Measurements from ENCODE around the gene KLHL12.

The KLHL12 gene

DNA sequence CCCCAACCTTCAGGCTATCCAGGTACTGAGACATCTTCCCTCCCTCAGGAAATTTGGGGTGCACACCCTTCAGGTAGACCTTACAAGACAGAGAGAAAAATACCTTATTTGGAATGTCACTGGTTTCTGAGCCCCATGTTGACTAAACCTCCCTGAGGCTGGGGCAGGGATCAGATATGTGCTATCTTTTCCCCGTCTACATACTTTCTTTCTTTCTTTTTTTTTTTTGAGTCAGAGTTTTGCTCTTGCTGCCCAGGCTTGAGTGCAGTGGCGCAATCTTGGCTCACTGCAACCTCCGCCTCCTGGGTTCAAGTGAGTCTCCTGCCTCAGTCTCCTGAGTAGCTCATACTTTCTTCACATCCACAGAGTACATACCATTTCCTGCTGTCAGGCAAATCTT, 38.4 kb upstream of the KLHL12 start:
- Histone ChIP-seq H2AK5ac (ENCODE audit: low read length, severe bottlenecking) (no peak overlapping the region), H3K9me3 (ENCODE audit: control insufficient read depth, low read length) (no peaks in the 10 kb centered on the region), H3K18ac (ENCODE audit: low read depth in 1 of 2, low read length in 2 of 2) (no peak overlapping the region), H3K9ac (ENCODE audit: low read length) (no peak overlapping the region), H2BK12ac (ENCODE audit: low read length in 2 of 2) (no peak overlapping the region), H3K4me3 (ENCODE audit: insufficient read depth in 1 of 2, low read depth in 1 of 2, low read length in 2 of 2) (no peak overlapping the region), H3K4ac (ENCODE audit: low read depth in 1 of 2, low read length in 2 of 2) (no peak overlapping the region), H2BK120ac (ENCODE audit: low read depth, low read length) (no peak overlapping the region), H4K91ac (ENCODE audit: low read length) (no peak overlapping the region), H2BK15ac (ENCODE audit: low read depth, poor library complexity, severe bottlenecking) (no peak overlapping the region), H3K79me1 (replicated peaks; ENCODE audit: low read length, poor library complexity, severe bottlenecking) (peaks cover 16% of the 10 kb centered on the region), H3K27me3 (ENCODE audit: control insufficient read depth in 1 of 2, insufficient read depth in 1 of 2, low read length in 2 of 2) (no peaks in the 10 kb centered on the region), H3K27ac (ENCODE audit: low read length, poor library complexity, severe bottlenecking) (no peak overlapping the region), H3K4me2 (ENCODE audit: low read length, poor library complexity, severe bottlenecking) (no peak overlapping the region), H4K8ac (ENCODE audit: low read length) (no peak overlapping the region), H3K36me3 (ENCODE audit: control insufficient read depth in 1 of 2, insufficient read depth in 2 of 2, low read depth in 1 of 2, low read length in 2 of 2) (peaks cover 23 to 47% of the 10 kb centered on the region in 2 experiments), H2AFZ (ENCODE audit: low read depth, low read length) (no peak overlapping the region), H3K14ac (ENCODE audit: low read length in 2 of 2) (no peak overlapping the region), H2BK5ac (ENCODE audit: low read depth, low read length, poor library complexity, severe bottlenecking) (no peak overlapping the region), H3K4me1 (ENCODE audit: control insufficient read depth, insufficient read depth, low read depth, low read length) (peaks cover 11% of the 10 kb centered on the region), H3K23ac (ENCODE audit: low read length in 2 of 2) (no peak overlapping the region)
- WGBS, result 84% methylated on average over 3 of the region's 3 CpGs
- no peak for DNase-seq

DNA sequence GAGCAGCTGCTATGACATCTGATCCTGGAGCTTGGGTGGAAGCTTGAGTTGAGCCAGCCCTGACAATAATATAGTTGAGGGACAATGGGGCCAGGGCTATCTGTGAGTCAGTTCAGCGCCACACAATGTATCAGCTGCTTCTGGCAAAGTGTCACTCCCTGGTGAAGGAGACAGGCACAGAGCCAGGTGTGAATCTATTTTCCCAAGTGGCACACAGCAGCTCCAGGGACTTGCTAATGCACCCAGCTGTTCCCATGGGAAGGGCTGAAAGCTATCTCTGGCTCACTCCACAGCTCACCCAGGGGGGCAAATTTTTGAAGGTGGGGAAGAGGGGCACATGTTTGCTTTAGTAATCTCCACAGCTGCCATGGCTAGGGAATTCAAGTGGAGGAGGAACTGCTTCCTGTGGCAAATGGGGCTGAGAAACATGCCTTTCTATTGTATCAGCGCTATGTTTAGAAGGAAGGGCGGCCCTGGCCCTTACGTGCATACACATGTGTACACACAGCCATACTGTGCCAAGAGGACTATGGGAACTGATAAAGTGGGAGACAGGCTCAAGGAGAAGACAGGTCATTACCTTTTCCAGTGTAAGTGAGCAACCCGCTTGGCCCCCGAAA, 37.9 kb upstream of the KLHL12 start:
- Histone ChIP-seq H4K91ac (ENCODE audit: low read length) (no peak overlapping the region), H2BK5ac (ENCODE audit: low read depth, low read length, poor library complexity, severe bottlenecking) (no peak overlapping the region), H2AK5ac (ENCODE audit: low read length, severe bottlenecking) (no peak overlapping the region), H2BK120ac (ENCODE audit: low read depth, low read length) (no peak overlapping the region), H2AFZ (ENCODE audit: low read depth, low read length) (no peak overlapping the region), H4K8ac (ENCODE audit: low read length) (no peak overlapping the region), H3K79me1 (replicated peaks; ENCODE audit: low read length, poor library complexity, severe bottlenecking) (peaks cover 16% of the 10 kb centered on the region), H3K4me3 (ENCODE audit: insufficient read depth in 1 of 2, low read depth in 1 of 2, low read length in 2 of 2) (no peak overlapping the region), H3K18ac (ENCODE audit: low read depth in 1 of 2, low read length in 2 of 2) (no peak overlapping the region), H3K4ac (ENCODE audit: low read depth in 1 of 2, low read length in 2 of 2) (no peak overlapping the region), H2BK15ac (ENCODE audit: low read depth, poor library complexity, severe bottlenecking) (no peak overlapping the region), H3K4me1 (ENCODE audit: control insufficient read depth, insufficient read depth, low read depth, low read length) (peaks cover 11% of the 10 kb centered on the region), H3K9me3 (ENCODE audit: control insufficient read depth, low read length) (no peaks in the 10 kb centered on the region), H3K27me3 (ENCODE audit: control insufficient read depth in 1 of 2, insufficient read depth in 1 of 2, low read length in 2 of 2) (no peaks in the 10 kb centered on the region), H2BK12ac (ENCODE audit: low read length in 2 of 2) (no peak overlapping the region), H3K36me3 (ENCODE audit: control insufficient read depth in 1 of 2, insufficient read depth in 2 of 2, low read depth in 1 of 2, low read length in 2 of 2) (peaks cover 23 to 47% of the 10 kb centered on the region in 2 experiments), H3K27ac (ENCODE audit: low read length, poor library complexity, severe bottlenecking) (no peak overlapping the region), H3K4me2 (ENCODE audit: low read length, poor library complexity, severe bottlenecking) (no peak overlapping the region), H3K23ac (ENCODE audit: low read length in 2 of 2) (no peak overlapping the region), H3K14ac (ENCODE audit: low read length in 2 of 2) (no peak overlapping the region), H3K9ac (ENCODE audit: low read length) (no peak overlapping the region)
- DNase-seq, result peak; percentile 45
- WGBS, result 79% methylated on average over 6 of the region's 6 CpGs

DNA sequence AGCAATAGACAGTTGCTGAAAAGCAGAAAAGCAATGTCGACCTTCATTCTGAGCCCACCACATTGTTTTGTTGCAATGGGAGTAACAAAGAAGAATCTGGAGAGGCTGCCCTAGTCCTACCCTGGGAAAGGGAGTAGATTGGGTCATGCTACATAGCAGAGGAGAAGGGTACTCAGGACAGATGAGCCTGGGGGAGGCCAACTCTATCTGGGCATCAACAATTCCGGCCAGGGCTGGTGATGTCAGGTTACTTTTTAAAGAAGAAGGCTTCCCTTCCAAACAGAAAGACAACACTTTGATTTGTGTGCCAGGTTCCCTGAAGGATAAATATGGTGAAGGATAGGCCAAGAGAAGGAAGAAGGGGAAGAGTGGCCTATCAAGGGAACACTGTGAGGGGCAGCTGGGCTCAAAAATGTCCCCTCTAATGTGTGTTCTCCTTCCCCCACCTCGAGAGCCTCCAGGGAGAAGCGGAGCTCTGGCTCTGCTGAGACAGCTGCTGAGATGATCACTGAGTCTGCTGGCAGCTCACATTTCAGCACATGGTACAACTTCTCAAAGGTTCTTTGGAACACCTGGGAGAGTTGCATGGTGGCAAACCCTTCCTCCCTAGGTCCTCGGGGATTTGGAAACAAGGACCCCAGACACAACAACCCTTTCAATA, 34.3 kb upstream of the KLHL12 start:
- Histone ChIP-seq H3K79me1 (replicated peaks; ENCODE audit: low read length, poor library complexity, severe bottlenecking) (peaks cover 14% of the 10 kb centered on the region), H4K8ac (ENCODE audit: low read length) (no peak overlapping the region), H3K36me3 (ENCODE audit: control insufficient read depth in 1 of 2, insufficient read depth in 2 of 2, low read depth in 1 of 2, low read length in 2 of 2) (peaks cover 23 to 47% of the 10 kb centered on the region in 2 experiments), H2AFZ (ENCODE audit: low read depth, low read length) (no peak overlapping the region), H3K9me3 (ENCODE audit: control insufficient read depth, low read length) (no peaks in the 10 kb centered on the region), H3K4ac (ENCODE audit: low read depth in 1 of 2, low read length in 2 of 2) (no peak overlapping the region), H3K4me2 (ENCODE audit: low read length, poor library complexity, severe bottlenecking) (no peak overlapping the region), H3K27me3 (ENCODE audit: control insufficient read depth in 1 of 2, insufficient read depth in 1 of 2, low read length in 2 of 2) (no peaks in the 10 kb centered on the region), H3K18ac (ENCODE audit: low read depth in 1 of 2, low read length in 2 of 2) (no peak overlapping the region), H3K9ac (ENCODE audit: low read length) (no peak overlapping the region), H3K4me1 (ENCODE audit: control insufficient read depth, insufficient read depth, low read depth, low read length) (peaks cover 11% of the 10 kb centered on the region), H2BK15ac (ENCODE audit: low read depth, poor library complexity, severe bottlenecking) (no peak overlapping the region), H4K91ac (ENCODE audit: low read length) (no peak overlapping the region), H2AK5ac (ENCODE audit: low read length, severe bottlenecking) (no peak overlapping the region), H2BK12ac (ENCODE audit: low read length in 2 of 2) (no peak overlapping the region), H3K4me3 (ENCODE audit: insufficient read depth in 1 of 2, low read depth in 1 of 2, low read length in 2 of 2) (no peak overlapping the region), H2BK5ac (ENCODE audit: low read depth, low read length, poor library complexity, severe bottlenecking) (no peak overlapping the region), H3K27ac (ENCODE audit: low read length, poor library complexity, severe bottlenecking) (no peak overlapping the region), H2BK120ac (ENCODE audit: low read depth, low read length) (no peak overlapping the region), H3K14ac (ENCODE audit: low read length in 2 of 2) (no peak overlapping the region), H3K23ac (ENCODE audit: low read length in 2 of 2) (no peak overlapping the region)
- DNase-seq, result no peak
- WGBS, result 93% methylated on average over 5 of the region's 5 CpGs

DNA sequence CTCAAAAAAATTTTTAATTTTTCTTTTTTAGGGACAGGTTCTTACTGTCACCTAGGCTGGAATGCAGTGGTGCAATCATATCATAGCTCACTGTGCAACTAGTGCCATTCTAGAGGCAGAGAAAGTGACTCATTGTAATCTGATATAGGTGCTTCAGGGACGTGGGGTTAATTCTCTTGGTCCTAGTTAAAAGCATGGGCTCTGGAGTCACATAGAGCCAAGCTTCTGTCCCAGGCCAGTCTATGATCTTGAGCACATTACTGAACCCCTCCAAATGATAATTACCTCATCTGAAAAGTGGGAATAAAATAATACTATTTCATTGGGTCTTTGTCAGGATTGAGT, 32.2 kb upstream of the KLHL12 start:
- no peak overlapping the region for H2BK15ac ChIP-seq (ENCODE audit: low read depth, poor library complexity, severe bottlenecking)
- H3K4me2 ChIP-seq (ENCODE audit: low read length, poor library complexity, severe bottlenecking), result no peak overlapping the region
- no peak overlapping the region for H2BK12ac ChIP-seq (ENCODE audit: low read length in 2 of 2)
- H3K36me3 ChIP-seq (ENCODE audit: control insufficient read depth in 1 of 2, insufficient read depth in 2 of 2, low read depth in 1 of 2, low read length in 2 of 2), result peaks cover 23 to 38% of the 10 kb centered on the region in 2 experiments
- peaks cover 3% of the 10 kb centered on the region for H3K4me1 ChIP-seq (ENCODE audit: control insufficient read depth, insufficient read depth, low read depth, low read length)
- peaks cover 17% of the 10 kb centered on the region for H3K79me1 ChIP-seq (replicated peaks; ENCODE audit: low read length, poor library complexity, severe bottlenecking)
- H4K91ac ChIP-seq (ENCODE audit: low read length), result no peak overlapping the region
- no peak overlapping the region for H3K4ac ChIP-seq (ENCODE audit: low read depth in 1 of 2, low read length in 2 of 2)
- H3K4me3 ChIP-seq (ENCODE audit: insufficient read depth in 1 of 2, low read depth in 1 of 2, low read length in 2 of 2), result no peak overlapping the region
- WGBS, result no CpG with 5 or more reads among the region's 1 CpG
- H3K14ac ChIP-seq (ENCODE audit: low read length in 2 of 2), result no peak overlapping the region
- H3K27me3 ChIP-seq (ENCODE audit: control insufficient read depth in 1 of 2, insufficient read depth in 1 of 2, low read length in 2 of 2), result no peaks in the 10 kb centered on the region
- no peaks in the 10 kb centered on the region for H3K9me3 ChIP-seq (ENCODE audit: control insufficient read depth, low read length)
- H3K9ac ChIP-seq (ENCODE audit: low read length), result peak overlapping the region; percentile 96
- H2AFZ ChIP-seq (ENCODE audit: low read depth, low read length), result no peak overlapping the region
- H3K23ac ChIP-seq (ENCODE audit: low read length in 2 of 2), result no peak overlapping the region
- DNase-seq, result peak; percentile 47
- no peak overlapping the region for H2BK120ac ChIP-seq (ENCODE audit: low read depth, low read length)
- H2AK5ac ChIP-seq (ENCODE audit: low read length, severe bottlenecking), result no peak overlapping the region
- H3K27ac ChIP-seq (ENCODE audit: low read length, poor library complexity, severe bottlenecking), result peak overlapping the region; percentile 6
- no peak overlapping the region for H4K8ac ChIP-seq (ENCODE audit: low read length)
- no peak overlapping the region for H3K18ac ChIP-seq (ENCODE audit: low read depth in 1 of 2, low read length in 2 of 2)
- no peak overlapping the region for H2BK5ac ChIP-seq (ENCODE audit: low read depth, low read length, poor library complexity, severe bottlenecking)

Data from mesenchymal stem cell (in vitro differentiated cells and primary cell).